GM12873 (cell line): ENCODE measurements around the gene IQCF5.

ENCODE experiments used
- CTCF ChIP-seq: IDR thresholded peaks from 2 replicates; pipeline ENCODE4 v1.5.1; 2012; ENCODE audit warnings: low read depth, mild to moderate bottlenecking, moderate library complexity, low read length, control low read depth; ENCODE audit not compliant: insufficient read depth; ENCODE audit errors: missing control alignments

The IQCF5 gene

GRCh38 chr3:51894939-51895338 is 19.5 kb upstream of the IQCF5 start:
- no peak for TF ChIP-seq CTCF

- TF ChIP-seq CTCF, result no peak
Observed at GRCh38 chr3:51894391-51894790, 19.0 kb upstream of the IQCF5 start.

GRCh38 chr3:51891242-51892039 is 16.0 kb upstream of the IQCF5 start:
- TF ChIP-seq CTCF, result no peak

- no peak for TF ChIP-seq CTCF
Observed at GRCh38 chr3:51888463-51889105, 13.2 kb upstream of the IQCF5 start.

GRCh38 chr3:51887620-51888019 is 12.2 kb upstream of the IQCF5 start:
- no peak for TF ChIP-seq CTCF

GRCh38 chr3:51886447-51886846 is 11.0 kb upstream of the IQCF5 start:
- no peak for TF ChIP-seq CTCF

- TF ChIP-seq CTCF, result no peak
Observed at GRCh38 chr3:51879937-51880336, 4.5 kb upstream of the IQCF5 start.
